Endodermal cell (in vitro differentiated cells): Measurements from ENCODE around the gene AGBL3. TPM values are rescaled to one million over a fixed set of nuclear protein-coding genes. Genes with fewer than 3 reads are reported as not detected.

Source experiments
- DNase-seq: peaks from one replicate; pipeline ENCODE4 v3.0.0-alpha.2; 2017
- H3K27ac ChIP-seq: 2 replicates; pipeline ENCODE4 v1.5.1; 2013; ENCODE audit warnings: mild to moderate bottlenecking, low read depth, low read length, moderate library complexity
- H3K27me3 ChIP-seq: 2 replicates; pipeline ENCODE4 v1.6.1; 2013; ENCODE audit warnings: mild to moderate bottlenecking, low read length, moderate library complexity; ENCODE audit not compliant: insufficient read depth, control insufficient read depth, poor library complexity, severe bottlenecking
- H3K36me3 ChIP-seq: 2 replicates; pipeline ENCODE4 v1.7.0; 2013; ENCODE audit warnings: mild to moderate bottlenecking, low read length, moderate library complexity; ENCODE audit not compliant: control insufficient read depth, insufficient read depth
- H3K4me1 ChIP-seq: one replicate; pipeline ENCODE4 v1.7.0; 2013; ENCODE audit warnings: low read length; ENCODE audit not compliant: control insufficient read depth, insufficient read depth
- H3K4me3 ChIP-seq: 2 replicates; pipeline ENCODE4 v1.5.1; 2013; ENCODE audit warnings: mild to moderate bottlenecking, low read length, moderate library complexity
- H3K9ac ChIP-seq: 2 replicates; pipeline ENCODE4 v1.6.1; 2013; ENCODE audit warnings: mild to moderate bottlenecking, low read length, moderate library complexity; ENCODE audit not compliant: poor library complexity, severe bottlenecking; ENCODE audit errors: extremely low read depth
- H3K9me3 ChIP-seq: 2 replicates; pipeline ENCODE4 v1.6.1; 2013; ENCODE audit warnings: mild to moderate bottlenecking, low read length, moderate library complexity; ENCODE audit not compliant: control insufficient read depth
- H3K27ac Mint-ChIP-seq: 2 replicates; pipeline ENCODE4 v1.8.0; 2020; ENCODE audit warnings: mixed read lengths
- H3K27me3 Mint-ChIP-seq: 2 replicates; pipeline ENCODE4 v1.8.0; 2021; ENCODE audit warnings: mild to moderate bottlenecking, mixed read lengths; ENCODE audit not compliant: insufficient read depth
- H3K36me3 Mint-ChIP-seq: 2 replicates; pipeline ENCODE4 v1.8.0; 2020; ENCODE audit warnings: low read depth, mixed read lengths
- H3K4me1 Mint-ChIP-seq: 2 replicates; pipeline ENCODE4 v1.8.0; 2020; ENCODE audit warnings: mixed read lengths
- H3K4me3 Mint-ChIP-seq: 2 replicates; pipeline ENCODE4 v1.8.0; 2020; ENCODE audit warnings: mild to moderate bottlenecking, moderate library complexity, mixed read lengths
- H3K9me3 Mint-ChIP-seq: 2 replicates; pipeline ENCODE4 v1.8.0; 2020; ENCODE audit warnings: mild to moderate bottlenecking, mixed read lengths
- WGBS, 2 experiments: methylation state at CpG; one replicate each; pipeline versions ENCODE4 v1.1.5 to v1.1.7; 2013; ENCODE audit warnings: missing lambda C conversion rate in 2 of 2, mixed read lengths in 1 of 2; ENCODE audit not compliant: insufficient coverage in 1 of 2, insufficient read length in 1 of 2; 5-methylcytosine and 5-hydroxymethylcytosine counted together
- total RNA-seq, 2 donors: library from RNA; stranded (reverse); fragmentation: NEBNext Ultra II Directional in 1 of 2; extraction: Animal tissue kit (Norgen Biotek cat#: 25700) in 1 of 2; gene quantifications; 2 replicates in 1 of 2; 3 replicates in 1 of 2; pipeline ENCODE4 v1.2.1, GENCODE V29; 2021
- TF ChIP-seq, protein P1 (sequence below): fragments of 200-600 bp; sonication (generic); conservative IDR thresholded peaks from 2 replicates; pipeline ENCODE4 v1.5.0; 2021; ENCODE audit warnings: antibody characterized with exemption, mild to moderate bottlenecking

Gene AGBL3
- total RNA-seq, 2 donors from 2014 or later = 2.6 to 5.0 TPM

DNA sequence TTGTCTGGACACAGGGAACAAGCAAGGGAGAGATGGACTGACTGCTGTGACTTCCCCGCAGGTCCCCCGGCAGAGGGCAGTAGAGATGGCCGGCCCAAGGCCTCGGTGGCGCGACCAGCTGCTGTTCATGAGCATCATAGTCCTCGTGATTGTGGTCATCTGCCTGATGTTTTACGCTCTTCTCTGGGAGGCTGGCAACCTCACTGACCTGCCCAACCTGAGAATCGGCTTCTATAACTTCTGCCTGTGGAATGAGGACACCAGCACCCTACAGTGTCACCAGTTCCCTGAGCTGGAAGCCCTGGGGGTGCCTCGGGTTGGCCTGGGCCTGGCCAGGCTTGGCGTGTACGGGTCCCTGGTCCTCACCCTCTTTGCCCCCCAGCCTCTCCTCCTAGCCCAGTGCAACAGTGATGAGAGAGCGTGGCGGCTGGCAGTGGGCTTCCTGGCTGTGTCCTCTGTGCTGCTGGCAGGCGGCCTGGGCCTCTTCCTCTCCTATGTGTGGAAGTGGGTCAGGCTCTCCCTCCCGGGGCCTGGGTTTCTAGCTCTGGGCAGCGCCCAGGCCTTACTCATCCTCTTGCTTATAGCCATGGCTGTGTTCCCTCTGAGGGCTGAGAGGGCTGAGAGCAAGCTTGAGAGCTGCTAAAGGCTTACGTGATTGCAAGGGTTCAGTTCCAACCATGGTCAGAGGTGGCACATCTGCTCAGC, 178.2 kb downstream of the AGBL3 start:
- Histone ChIP-seq H3K9me3 (peaks cover 16% of the 10 kb centered on the region), H3K4me1 (peaks cover 4% of the 10 kb centered on the region), H3K27me3 (no peaks in the 10 kb centered on the region), H3K9ac (no peak overlapping the region), H3K36me3 (peaks cover 48% of the 10 kb centered on the region), H3K27ac (no peak overlapping the region), H3K4me3 (no peak overlapping the region)
- TF ChIP-seq, protein P1, sequence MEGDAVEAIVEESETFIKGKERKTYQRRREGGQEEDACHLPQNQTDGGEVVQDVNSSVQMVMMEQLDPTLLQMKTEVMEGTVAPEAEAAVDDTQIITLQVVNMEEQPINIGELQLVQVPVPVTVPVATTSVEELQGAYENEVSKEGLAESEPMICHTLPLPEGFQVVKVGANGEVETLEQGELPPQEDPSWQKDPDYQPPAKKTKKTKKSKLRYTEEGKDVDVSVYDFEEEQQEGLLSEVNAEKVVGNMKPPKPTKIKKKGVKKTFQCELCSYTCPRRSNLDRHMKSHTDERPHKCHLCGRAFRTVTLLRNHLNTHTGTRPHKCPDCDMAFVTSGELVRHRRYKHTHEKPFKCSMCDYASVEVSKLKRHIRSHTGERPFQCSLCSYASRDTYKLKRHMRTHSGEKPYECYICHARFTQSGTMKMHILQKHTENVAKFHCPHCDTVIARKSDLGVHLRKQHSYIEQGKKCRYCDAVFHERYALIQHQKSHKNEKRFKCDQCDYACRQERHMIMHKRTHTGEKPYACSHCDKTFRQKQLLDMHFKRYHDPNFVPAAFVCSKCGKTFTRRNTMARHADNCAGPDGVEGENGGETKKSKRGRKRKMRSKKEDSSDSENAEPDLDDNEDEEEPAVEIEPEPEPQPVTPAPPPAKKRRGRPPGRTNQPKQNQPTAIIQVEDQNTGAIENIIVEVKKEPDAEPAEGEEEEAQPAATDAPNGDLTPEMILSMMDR = peak; percentile 45
- H3K36me3 Mint-ChIP-seq = peaks cover 86% of the 10 kb centered on the region
- H3K4me1 Mint-ChIP-seq = peaks cover 20% of the 10 kb centered on the region
- no peaks in the 10 kb centered on the region for H3K27me3 Mint-ChIP-seq
- H3K4me3 Mint-ChIP-seq = no peak overlapping the region
- no peak for DNase-seq
- 88 to 89% methylated on average over 14 to 18 of the region's 18 CpGs for WGBS, 2 experiments
- no peak overlapping the region for H3K27ac Mint-ChIP-seq
- H3K9me3 Mint-ChIP-seq = peaks cover 21% of the 10 kb centered on the region

DNA sequence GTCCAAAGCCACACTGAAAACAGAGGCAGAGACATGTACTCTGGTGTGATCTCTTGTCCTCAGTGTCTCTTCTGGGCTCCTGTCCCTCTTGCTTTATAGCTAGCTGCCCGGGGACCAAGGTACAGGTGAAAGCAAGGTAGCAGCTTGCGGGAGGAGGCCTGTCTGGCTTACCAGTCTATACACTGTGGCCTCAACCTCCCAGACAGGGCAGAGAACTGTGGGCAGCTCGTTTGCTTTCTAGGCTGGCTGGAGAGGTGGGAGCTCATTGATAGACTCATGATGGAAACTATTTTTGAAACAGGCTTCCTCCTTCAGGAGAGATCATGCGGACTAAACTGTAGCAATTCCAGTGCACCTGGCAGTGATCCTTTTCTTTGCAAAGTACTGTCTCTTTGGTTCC, 179.6 kb downstream of the AGBL3 start:
- Histone ChIP-seq H3K27ac (no peak overlapping the region), H3K4me1 (no peaks in the 10 kb centered on the region), H3K9ac (no peak overlapping the region), H3K36me3 (peaks cover 48% of the 10 kb centered on the region), H3K4me3 (no peak overlapping the region), H3K27me3 (no peaks in the 10 kb centered on the region), H3K9me3 (peaks cover 16% of the 10 kb centered on the region)
- no peak for DNase-seq
- Mint-ChIP-seq H3K4me1 (peaks cover 14% of the 10 kb centered on the region), H3K9me3 (peaks cover 19% of the 10 kb centered on the region), H3K4me3 (no peak overlapping the region), H3K27me3 (no peaks in the 10 kb centered on the region), H3K27ac (no peak overlapping the region), H3K36me3 (peaks cover 78% of the 10 kb centered on the region)
- WGBS, 2 experiments = 94 to 96% methylated on average over 2 to 4 of the region's 4 CpGs
- TF ChIP-seq, protein P1 = no peak

DNA sequence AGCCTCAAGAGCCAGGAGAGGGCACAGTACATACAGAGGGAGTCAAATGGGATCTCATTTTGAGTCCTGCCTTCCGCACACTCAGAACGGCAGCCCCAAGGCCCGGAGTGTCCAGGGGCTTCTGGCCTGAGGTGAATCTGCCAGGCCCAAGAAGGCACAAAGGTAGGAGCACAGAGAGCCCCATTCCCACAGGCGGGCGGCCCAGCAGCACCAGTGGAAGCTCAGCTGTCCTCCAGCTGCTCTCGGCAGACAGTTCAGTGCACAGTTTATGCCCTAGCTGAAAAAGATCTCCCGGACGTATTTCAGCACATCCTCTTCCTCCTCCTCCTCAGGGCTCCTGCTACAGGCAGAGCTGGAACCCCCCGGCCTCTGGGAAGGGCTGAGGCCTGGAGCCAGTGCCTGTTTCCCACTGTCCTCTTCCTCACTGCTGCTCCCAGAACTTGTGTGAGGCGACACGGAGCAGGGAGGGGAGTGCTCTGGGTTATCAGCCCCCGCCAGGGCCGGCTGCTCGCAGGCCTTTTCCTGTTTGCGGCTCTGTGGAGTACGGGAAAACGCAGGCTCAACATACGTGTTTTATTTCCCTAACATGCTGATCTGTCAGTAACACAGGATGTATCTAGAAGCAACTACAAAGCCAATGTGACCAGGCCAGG, 180.2 kb downstream of the AGBL3 start:
- H3K4me1 Mint-ChIP-seq = peaks cover 11% of the 10 kb centered on the region
- Histone ChIP-seq H3K27me3 (no peaks in the 10 kb centered on the region), H3K27ac (no peak overlapping the region), H3K4me1 (no peaks in the 10 kb centered on the region), H3K9me3 (peaks cover 16% of the 10 kb centered on the region), H3K4me3 (no peak overlapping the region), H3K36me3 (peaks cover 48% of the 10 kb centered on the region), H3K9ac (no peak overlapping the region)
- H3K9me3 Mint-ChIP-seq = peaks cover 17% of the 10 kb centered on the region
- DNase-seq = no peak
- peaks cover 72% of the 10 kb centered on the region for H3K36me3 Mint-ChIP-seq
- H3K27me3 Mint-ChIP-seq = no peaks in the 10 kb centered on the region
- 93 to 99% methylated on average over 9 to 18 of the region's 18 CpGs for WGBS, 2 experiments
- H3K4me3 Mint-ChIP-seq = no peak overlapping the region
- TF ChIP-seq, protein P1 = no peak
- H3K27ac Mint-ChIP-seq = no peak overlapping the region
